ENCODE results near the gene AGER. TPM values are rescaled to one million over a fixed set of nuclear protein-coding genes. Genes with fewer than 3 reads are reported as not detected.

AGER gene
- total and polyA plus RNA-seq, 9 of the 15 experiments (the other 6 are each of a cell fraction or from before 2014, with no cell fraction given): 1.2 to 11.5 (median 4.1) TPM

GRCh38 chr6:32195902-32196681, 12.0 kb upstream of the AGER start (continued):
- TF ChIP-seq ZBTB40 (IDR thresholded peaks at IDR 0.05) (peak; percentile 71), ZBTB40 (CRISPR knock-in tag; IDR thresholded peaks at IDR 0.05) (no peak), IRF2 (CRISPR knock-in tag; IDR thresholded peaks at IDR 0.05) (no peak), ATF7 (IDR thresholded peaks at IDR 0.05) (peak; percentile 98), POLR2H (tag; IDR thresholded peaks at IDR 0.05; ENCODE audit: low read depth) (peak; percentile 86), CREB5 (CRISPR knock-in tag; IDR thresholded peaks at IDR 0.05) (no peak), ZNF584 (CRISPR knock-in tag; IDR thresholded peaks at IDR 0.05; ENCODE audit: low read depth) (peak; percentile 85; the same call in 1 of the 2 replicates), SMAD1 (IDR thresholded peaks at IDR 0.05; ENCODE audit: low read depth, low read length, partially characterized antibody) (peak; percentile 69), FOXK2 (conservative IDR thresholded peaks at IDR 0.05 in 1 of 2, IDR thresholded peaks at IDR 0.05 in 1 of 2; ENCODE audit: low read depth in 2 of 2) (peak; percentile 54 to 56; a peak in 3 of 4 replicates), ZNF239 (CRISPR knock-in tag; IDR thresholded peaks at IDR 0.05) (0 out of 2 replicates have a peak, but pooled peaks have one; percentile 27)
- TF ChIP-seq, protein P1, sequence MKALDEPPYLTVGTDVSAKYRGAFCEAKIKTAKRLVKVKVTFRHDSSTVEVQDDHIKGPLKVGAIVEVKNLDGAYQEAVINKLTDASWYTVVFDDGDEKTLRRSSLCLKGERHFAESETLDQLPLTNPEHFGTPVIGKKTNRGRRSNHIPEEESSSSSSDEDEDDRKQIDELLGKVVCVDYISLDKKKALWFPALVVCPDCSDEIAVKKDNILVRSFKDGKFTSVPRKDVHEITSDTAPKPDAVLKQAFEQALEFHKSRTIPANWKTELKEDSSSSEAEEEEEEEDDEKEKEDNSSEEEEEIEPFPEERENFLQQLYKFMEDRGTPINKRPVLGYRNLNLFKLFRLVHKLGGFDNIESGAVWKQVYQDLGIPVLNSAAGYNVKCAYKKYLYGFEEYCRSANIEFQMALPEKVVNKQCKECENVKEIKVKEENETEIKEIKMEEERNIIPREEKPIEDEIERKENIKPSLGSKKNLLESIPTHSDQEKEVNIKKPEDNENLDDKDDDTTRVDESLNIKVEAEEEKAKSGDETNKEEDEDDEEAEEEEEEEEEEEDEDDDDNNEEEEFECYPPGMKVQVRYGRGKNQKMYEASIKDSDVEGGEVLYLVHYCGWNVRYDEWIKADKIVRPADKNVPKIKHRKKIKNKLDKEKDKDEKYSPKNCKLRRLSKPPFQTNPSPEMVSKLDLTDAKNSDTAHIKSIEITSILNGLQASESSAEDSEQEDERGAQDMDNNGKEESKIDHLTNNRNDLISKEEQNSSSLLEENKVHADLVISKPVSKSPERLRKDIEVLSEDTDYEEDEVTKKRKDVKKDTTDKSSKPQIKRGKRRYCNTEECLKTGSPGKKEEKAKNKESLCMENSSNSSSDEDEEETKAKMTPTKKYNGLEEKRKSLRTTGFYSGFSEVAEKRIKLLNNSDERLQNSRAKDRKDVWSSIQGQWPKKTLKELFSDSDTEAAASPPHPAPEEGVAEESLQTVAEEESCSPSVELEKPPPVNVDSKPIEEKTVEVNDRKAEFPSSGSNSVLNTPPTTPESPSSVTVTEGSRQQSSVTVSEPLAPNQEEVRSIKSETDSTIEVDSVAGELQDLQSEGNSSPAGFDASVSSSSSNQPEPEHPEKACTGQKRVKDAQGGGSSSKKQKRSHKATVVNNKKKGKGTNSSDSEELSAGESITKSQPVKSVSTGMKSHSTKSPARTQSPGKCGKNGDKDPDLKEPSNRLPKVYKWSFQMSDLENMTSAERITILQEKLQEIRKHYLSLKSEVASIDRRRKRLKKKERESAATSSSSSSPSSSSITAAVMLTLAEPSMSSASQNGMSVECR (CRISPR knock-in tag; IDR thresholded peaks at IDR 0.05): peak; percentile 85
